Neural cell (in vitro differentiated cells): ENCODE results near the gene UQCRH. TPM values are rescaled to one million over a fixed set of nuclear protein-coding genes. Genes with fewer than 3 reads are reported as not detected.
"Not testable (repeated sequence)": the region's sequence is repeated elsewhere in the genome, so short reads cannot be mapped to it uniquely, and the experiment has no call there.

Experiments used
- H2AFZ ChIP-seq: fragments of 200-600, 300-800 bp; sonication (generic), shearing (Covaris generic); 2 replicates; pipeline ENCODE4 v1.6.0; 2014; ENCODE audit warnings: low read depth, mild to moderate bottlenecking, antibody characterized with exemption, low read length, moderate library complexity
- H3F3A ChIP-seq: fragments of 200-600 bp; shearing (Covaris generic); 2 replicates; pipeline ENCODE4 v1.6.1; 2016; ENCODE audit warnings: mild to moderate bottlenecking, moderate library complexity, mixed read lengths, antibody characterized with exemption, low read length; ENCODE audit not compliant: insufficient read depth, poor library complexity, severe bottlenecking
- H3K27ac ChIP-seq: fragments of 200-600, 300-800 bp; sonication (generic), shearing (Covaris generic); 2 replicates; pipeline ENCODE4 v1.5.1; 2014; ENCODE audit warnings: mild to moderate bottlenecking, low read length, moderate library complexity
- H3K27me3 ChIP-seq: fragments of 300-800, 200-600 bp; sonication (generic), shearing (Covaris generic); 2 replicates; pipeline ENCODE4 v1.6.0; 2014; ENCODE audit warnings: mild to moderate bottlenecking, low read depth, low read length, moderate library complexity; ENCODE audit not compliant: insufficient read depth
- H3K36me3 ChIP-seq: fragments of 300-800, 200-600 bp; sonication (generic), shearing (Covaris generic); 2 replicates; pipeline ENCODE4 v1.5.1; 2014; ENCODE audit warnings: mild to moderate bottlenecking, antibody characterized with exemption, low read length, moderate library complexity; ENCODE audit not compliant: insufficient read depth
- H3K4me2 ChIP-seq: fragments of 300-800, 200-600 bp; sonication (generic), shearing (Covaris generic); 2 replicates; pipeline ENCODE4 v1.6.0; 2014; ENCODE audit warnings: mild to moderate bottlenecking, low read length
- H3K4me3 ChIP-seq: fragments of 300-800, 200-600 bp; sonication (generic), shearing (Covaris generic); 2 replicates; pipeline ENCODE4 v1.5.1; 2014; ENCODE audit warnings: mild to moderate bottlenecking, low read length, moderate library complexity
- H3K79me2 ChIP-seq: fragments of 200-600 bp; shearing (Covaris generic); replicated peaks from 2 replicates; pipeline ENCODE4 v1.6.0; 2014; ENCODE audit warnings: mild to moderate bottlenecking, low read length, moderate library complexity; ENCODE audit not compliant: insufficient read depth
- H3K9ac ChIP-seq: fragments of 300-800, 200-600 bp; sonication (generic), shearing (Covaris generic); 2 replicates; pipeline ENCODE4 v1.6.1; 2016; ENCODE audit warnings: mild to moderate bottlenecking, low read length, mixed read lengths
- H3K9me2 ChIP-seq: fragments of 200-600 bp; shearing (Covaris generic); 2 replicates; pipeline ENCODE4 v1.6.1; 2016; ENCODE audit warnings: mild to moderate bottlenecking, low read length, mixed read lengths; ENCODE audit not compliant: insufficient read depth
- H3K9me3 ChIP-seq: fragments of 200-600, 300-800 bp; sonication (generic), shearing (Covaris generic); 2 replicates; pipeline ENCODE4 v1.6.1; 2016; ENCODE audit warnings: mild to moderate bottlenecking, mixed run types, low read length, moderate library complexity, mixed read lengths
- H4K20me1 ChIP-seq: fragments of 200-600 bp; shearing (Covaris generic); 2 replicates; pipeline ENCODE4 v1.6.1; 2016; ENCODE audit warnings: mild to moderate bottlenecking, mixed run types; ENCODE audit not compliant: insufficient read depth
- CTCF ChIP-seq: fragments of 450-650 bp; IDR thresholded peaks from 2 replicates; pipeline ENCODE4 v1.5.1; 2014; ENCODE audit warnings: antibody characterized with exemption, mild to moderate bottlenecking, moderate library complexity; ENCODE audit not compliant: poor library complexity, severe bottlenecking
- EP300 ChIP-seq: fragments of 450-650 bp; conservative IDR thresholded peaks from 2 replicates; pipeline ENCODE4 v1.6.1; 2014; ENCODE audit warnings: antibody characterized with exemption, mild to moderate bottlenecking, moderate library complexity; ENCODE audit not compliant: poor library complexity, severe bottlenecking
- EZH2 ChIP-seq: fragments of 200-600, 300-800 bp; shearing (Covaris generic), sonication (generic); IDR thresholded peaks from 2 replicates; pipeline ENCODE4 v1.6.1; 2014; ENCODE audit warnings: antibody characterized with exemption, low read length, borderline replicate concordance, mild to moderate bottlenecking; ENCODE audit not compliant: insufficient read depth, poor library complexity, severe bottlenecking
- MXI1 ChIP-seq: fragments of 450-650 bp; conservative IDR thresholded peaks from 2 replicates; pipeline ENCODE4 v1.6.1; 2014; ENCODE audit warnings: antibody characterized with exemption, mild to moderate bottlenecking; ENCODE audit not compliant: poor library complexity, severe bottlenecking
- POLR2AphosphoS5 ChIP-seq: IDR thresholded peaks from 2 replicates; pipeline ENCODE4 v1.6.1; 2012
- RAD21 ChIP-seq: fragments of 450-650 bp; conservative IDR thresholded peaks from 2 replicates; pipeline ENCODE4 v1.6.1; 2014; ENCODE audit warnings: antibody characterized with exemption, mild to moderate bottlenecking, moderate library complexity
- REST ChIP-seq: IDR thresholded peaks from 2 replicates; pipeline ENCODE4 v1.6.1; 2012; ENCODE audit warnings: borderline replicate concordance
- SMC3 ChIP-seq: fragments of 450-650 bp; conservative IDR thresholded peaks from 2 replicates; pipeline ENCODE4 v1.6.1; 2014; ENCODE audit warnings: antibody characterized with exemption, mild to moderate bottlenecking, moderate library complexity; ENCODE audit not compliant: poor library complexity
- TAF1 ChIP-seq: IDR thresholded peaks from 2 replicates; pipeline ENCODE4 v1.6.1; 2012; ENCODE audit warnings: low read depth
- polyA plus RNA-seq: library from polyadenylated mRNA; depleted of rRNA; stranded (reverse); fragments of >200 nt; gene quantifications from 2 replicates; pipeline ENCODE4 v1.2.3, GENCODE V29; 2014

Gene UQCRH
- polyA plus RNA-seq, 1 donor from 2014 or later: 1,272 TPM

DNA sequence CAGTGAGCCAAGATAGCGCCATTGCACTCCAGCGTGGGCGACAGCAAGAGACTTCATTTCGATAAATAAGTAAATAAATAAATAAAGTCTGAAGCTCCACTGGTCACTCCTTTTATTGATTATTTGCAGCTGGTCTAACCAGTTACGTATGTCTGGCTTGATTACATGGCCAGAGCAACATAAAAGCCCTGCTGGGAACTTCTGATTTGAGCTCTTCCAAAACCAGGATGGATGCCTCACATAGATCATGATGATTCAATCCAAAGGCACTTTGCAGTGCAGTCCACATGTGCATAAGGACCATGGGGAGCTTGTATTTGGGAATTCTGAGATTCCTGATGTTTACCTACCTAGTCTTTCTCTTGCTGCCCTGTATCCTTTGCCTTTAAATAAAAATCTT lies 61.1 kb downstream of the UQCRH start:
- H3K27me3 ChIP-seq: no peaks in the 10 kb centered on the region
- no peak overlapping the region for H3K9ac ChIP-seq
- H3K9me3 ChIP-seq: no peaks in the 10 kb centered on the region
- H3K79me2 ChIP-seq: no peaks in the 10 kb centered on the region
- H3K27ac ChIP-seq: no peak overlapping the region
- H4K20me1 ChIP-seq: no peaks in the 10 kb centered on the region
- H2AFZ ChIP-seq: no peak overlapping the region
- H3K4me2 ChIP-seq: no peak overlapping the region
- no peak overlapping the region for H3K4me3 ChIP-seq
- H3K36me3 ChIP-seq: no peaks in the 10 kb centered on the region
- no peaks in the 10 kb centered on the region for H3F3A ChIP-seq
- TF ChIP-seq TAF1: no peak
- no peak for TF ChIP-seq MXI1
- TF ChIP-seq EZH2: no peak
- TF ChIP-seq CTCF: no peak
- no peak for TF ChIP-seq EP300
- TF ChIP-seq SMC3: no peak
- no peak for TF ChIP-seq RAD21
- no peak for TF ChIP-seq POLR2AphosphoS5
- TF ChIP-seq REST: no peak
- H3K9me2 ChIP-seq: no peaks in the 10 kb centered on the region

- not testable (repeated sequence) for H3K9me3 ChIP-seq, H3K27me3 ChIP-seq, H3K36me3 ChIP-seq, H3K9me2 ChIP-seq, H4K20me1 ChIP-seq, H3K4me3 ChIP-seq, H3F3A ChIP-seq, H3K9ac ChIP-seq, H3K27ac ChIP-seq, H3K79me2 ChIP-seq, H2AFZ ChIP-seq, H3K4me2 ChIP-seq
Measured at GRCh38 chr1:46365796-46366195, 62.3 kb downstream of the UQCRH start.

Other genes with a start within 250 kb of the UQCRH start
- gene PIK3R3, start 171.1 kb upstream of the UQCRH start, polyA plus RNA-seq: 119 and 125 TPM in 2 replicates
- 0.62 and 0.96 TPM in 2 replicates for gene TSPAN1, start 128.6 kb upstream of the UQCRH start, polyA plus RNA-seq
- gene P3R3URF, start 127.2 kb upstream of the UQCRH start, polyA plus RNA-seq: not detected in 2 replicates
- gene POMGNT1, start 105.3 kb upstream of the UQCRH start, polyA plus RNA-seq: 128 and 147 TPM in 2 replicates
- gene LURAP1, start 100.4 kb upstream of the UQCRH start, polyA plus RNA-seq: 0.50 TPM in 1 of 2 replicates, not detected in the other
- gene RAD54L, start 55.9 kb upstream of the UQCRH start, polyA plus RNA-seq: 1.1 TPM in 1 of 2 replicates, not detected in the other
- 52.9 and 68.6 TPM in 2 replicates for gene LRRC41, start 82 bp upstream of the UQCRH start, polyA plus RNA-seq
- gene NSUN4, start 37.1 kb downstream of the UQCRH start, polyA plus RNA-seq: 8.7 and 13.1 TPM in 2 replicates
- 106 and 111 TPM in 2 replicates for gene FAAH, start 90.6 kb downstream of the UQCRH start, polyA plus RNA-seq
- 0.28 TPM in 1 of 2 replicates, not detected in the other for gene DMBX1, start 186.1 kb downstream of the UQCRH start, polyA plus RNA-seq
- gene KNCN, start 247.9 kb downstream of the UQCRH start, polyA plus RNA-seq: not detected in 2 replicates